HCT116 (cell line): Measurements from ENCODE around the gene SYNGAP1.

ENCODE experiments used
- CEBPB ChIP-seq: IDR thresholded peaks from 2 replicates; pipeline ENCODE4 v1.6.1; 2012; ENCODE audit warnings: low read depth
- CTCF ChIP-seq, 3 experiments: fragments of 200-600 bp in 1 of 3; sonication (generic) in 1 of 3; IDR thresholded peaks in 2 of 3; conservative IDR thresholded peaks in 1 of 3; 2 replicates each; pipeline ENCODE4 v1.5.1; 2012 to 2017; ENCODE audit warnings: low read depth in 2 of 3, low read length in 2 of 3, antibody characterized with exemption in 1 of 3, borderline replicate concordance in 1 of 3, control low read depth in 1 of 3, mild to moderate bottlenecking in 1 of 3, mixed read lengths in 1 of 3, mixed run types in 1 of 3, moderate library complexity in 1 of 3; ENCODE audit not compliant: insufficient read depth in 1 of 3
- EZH2 ChIP-seq: fragments of 200-600 bp; sonication (generic); IDR thresholded peaks from 2 replicates; pipeline ENCODE4 v1.6.1; 2017; ENCODE audit warnings: antibody characterized with exemption, mixed run types
- EZH2phosphoT487 ChIP-seq: fragments of 200-600 bp; IDR thresholded peaks from 2 replicates; pipeline ENCODE4 v1.6.1; 2018; ENCODE audit warnings: antibody characterized with exemption, borderline replicate concordance
- POLR2A ChIP-seq: IDR thresholded peaks from 2 replicates; pipeline ENCODE4 v1.7.0; 2011; ENCODE audit warnings: borderline replicate concordance; ENCODE audit not compliant: insufficient read depth, insufficient read length; ENCODE audit errors: extremely low read depth
- REST ChIP-seq: IDR thresholded peaks from 2 replicates; pipeline ENCODE4 v1.6.1; 2012; ENCODE audit warnings: low read depth
- SIN3A ChIP-seq: IDR thresholded peaks from 2 replicates; pipeline ENCODE4 v1.6.1; 2012; ENCODE audit warnings: low read depth
- SP1 ChIP-seq: IDR thresholded peaks from 2 replicates; pipeline ENCODE4 v1.6.1; 2012; ENCODE audit warnings: low read depth
- ZNF274 ChIP-seq: fragments of 200-500 bp; sonication (Bioruptor generic); IDR thresholded peaks from 2 replicates; pipeline ENCODE4 v1.6.1; 2014; ENCODE audit warnings: mild to moderate bottlenecking, low read depth, low read length, inconsistent platforms
- TF ChIP-seq, protein P1 (sequence below): IDR thresholded peaks from 2 replicates; pipeline ENCODE4 v1.6.1; 2012
- TF ChIP-seq, protein P2 (sequence below): IDR thresholded peaks from 2 replicates; pipeline ENCODE4 v1.6.1; 2012

GRCh38 chr6:33424855-33425667 lies 5.2 kb downstream of the SYNGAP1 start:
- no peak for TF ChIP-seq CEBPB
- TF ChIP-seq EZH2phosphoT487: no peak
- no peak for TF ChIP-seq CTCF (IDR thresholded peaks at IDR 0.05 in 2 of 3, conservative IDR thresholded peaks at IDR 0.05 in 1 of 3; ENCODE audit: borderline replicate concordance in 1 of 3, insufficient read depth in 1 of 3, low read depth in 2 of 3, low read length in 2 of 3)
- TF ChIP-seq, protein P1, sequence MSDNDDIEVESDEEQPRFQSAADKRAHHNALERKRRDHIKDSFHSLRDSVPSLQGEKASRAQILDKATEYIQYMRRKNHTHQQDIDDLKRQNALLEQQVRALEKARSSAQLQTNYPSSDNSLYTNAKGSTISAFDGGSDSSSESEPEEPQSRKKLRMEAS: no peak
- no peak for TF ChIP-seq SIN3A
- TF ChIP-seq SP1: no peak
- TF ChIP-seq, protein P2, sequence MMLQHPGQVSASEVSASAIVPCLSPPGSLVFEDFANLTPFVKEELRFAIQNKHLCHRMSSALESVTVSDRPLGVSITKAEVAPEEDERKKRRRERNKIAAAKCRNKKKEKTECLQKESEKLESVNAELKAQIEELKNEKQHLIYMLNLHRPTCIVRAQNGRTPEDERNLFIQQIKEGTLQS: no peak
- TF ChIP-seq ZNF274: no peak
- TF ChIP-seq REST: no peak
- no peak for TF ChIP-seq POLR2A
- no peak for TF ChIP-seq EZH2
